B cell (primary cell): ENCODE results near the gene SCARF1. TPM values are rescaled to one million over a fixed set of nuclear protein-coding genes. Genes with fewer than 3 reads are reported as not detected.
A peak's percentile ranks its signal among the peaks of the same experiment; 100 is the strongest.

Experiments used
- ATAC-seq: fragments of 200-7000 bp; cut with Tn5 transposase; one replicate; pipeline ENCODE4 v1.10.0; 2021; ENCODE audit warnings: low read depth, mild to moderate bottlenecking, moderate number of reproducible peaks, moderate library complexity
- CTCF ChIA-PET: fragments of 350-600 bp; sonication (Branson Sonifier 250); formaldehyde crosslinking; loops from one replicate; lab custom pipeline; 2021; ENCODE audit warnings: antibody characterized with exemption, inconsistent platforms; lab: Charles Lee
- POLR2A ChIA-PET: fragments of 350-600 bp; sonication (Branson Sonifier 250); formaldehyde crosslinking; loops from one replicate; lab custom pipeline; 2021; ENCODE audit warnings: antibody characterized with exemption; lab: Charles Lee
- DNase-seq: peaks from one replicate; pipeline ENCODE4 v3.0.0; 2013
- H2AFZ ChIP-seq: 2 replicates; pipeline ENCODE4 v1.6.1; 2012; ENCODE audit warnings: mild to moderate bottlenecking, low read depth, low read length; ENCODE audit not compliant: insufficient read depth, poor library complexity, severe bottlenecking
- H3K27ac ChIP-seq, 2 donors: 1 replicate in 1 of 2; 2 replicates in 1 of 2; pipeline ENCODE4 v1.5.1; 2012 to 2013; ENCODE audit warnings: low read length in 2 of 2, mild to moderate bottlenecking in 2 of 2, moderate library complexity in 1 of 2
- H3K27me3 ChIP-seq, 4 experiments: fragments of 200-600 bp in 1 of 4; sonication (generic) in 1 of 4; replicated peaks in 1 of 4; 1 replicate in 2 of 4; 2 replicates in 2 of 4; pipeline versions ENCODE4 v1.6.1 to v1.7.0; 2013 to 2016; ENCODE audit warnings: low read length in 3 of 4, mild to moderate bottlenecking in 2 of 4, mixed read lengths in 1 of 4, moderate library complexity in 1 of 4; ENCODE audit not compliant: insufficient read depth in 4 of 4, control insufficient read depth in 3 of 4; ENCODE audit errors: control extremely low read depth in 1 of 4
- H3K36me3 ChIP-seq, 2 experiments: replicated peaks in 1 of 2; 1 replicate in 1 of 2; 2 replicates in 1 of 2; pipeline versions ENCODE4 v1.6.1 to v1.7.1; 2013; ENCODE audit warnings: low read length in 1 of 2; ENCODE audit not compliant: insufficient read depth in 2 of 2, control insufficient read depth in 1 of 2; ENCODE audit errors: control extremely low read depth in 1 of 2, extremely low read depth in 1 of 2
- H3K4me1 ChIP-seq, 2 donors: fragments of 200-600 bp in 1 of 2; sonication (generic) in 1 of 2; 1 replicate in 1 of 2; 2 replicates in 1 of 2; pipeline versions ENCODE4 v1.5.1 to v1.6.1; 2013 to 2017; ENCODE audit warnings: low read length in 2 of 2; ENCODE audit not compliant: control insufficient read depth in 2 of 2, insufficient read depth in 2 of 2
- H3K4me2 ChIP-seq: replicated peaks from 2 replicates; pipeline ENCODE3; 2012; ENCODE audit warnings: mild to moderate bottlenecking, low read depth, low read length; ENCODE audit not compliant: poor library complexity, severe bottlenecking
- H3K4me3 ChIP-seq, 5 experiments: fragments of 200-600 bp in 1 of 5; sonication (generic) in 1 of 5; 1 replicate in 3 of 5; 2 replicates in 2 of 5; pipeline versions ENCODE4 v1.5.1 to v1.7.0; 2011 to 2016; ENCODE audit warnings: low read length in 4 of 5, mild to moderate bottlenecking in 4 of 5, low read depth in 2 of 5, control low read depth in 1 of 5, moderate library complexity in 1 of 5; ENCODE audit not compliant: insufficient read depth in 1 of 5; ENCODE audit errors: control extremely low read depth in 1 of 5, extremely low read depth in 1 of 5
- H3K79me2 ChIP-seq: fragments of 200-600 bp; sonication (generic); one replicate; pipeline ENCODE4 v1.6.0; 2016; ENCODE audit warnings: low read length; ENCODE audit not compliant: control insufficient read depth, insufficient read depth
- H3K9ac ChIP-seq: fragments of 200-600 bp; sonication (generic); 2 replicates; pipeline ENCODE4 v1.6.1; 2017; ENCODE audit warnings: mild to moderate bottlenecking, low read length, moderate library complexity
- H3K9me3 ChIP-seq, 3 donors: one replicate each; pipeline versions ENCODE4 v1.6.1 to v1.7.1; 2013; ENCODE audit warnings: low read length in 2 of 3; ENCODE audit not compliant: control insufficient read depth in 2 of 3, insufficient read depth in 1 of 3; ENCODE audit errors: control extremely low read depth in 1 of 3
- H4K20me1 ChIP-seq: 2 replicates; pipeline ENCODE4 v1.6.0; 2012; ENCODE audit warnings: mild to moderate bottlenecking, low read length; ENCODE audit not compliant: insufficient read depth, control insufficient read depth, poor library complexity, severe bottlenecking
- H3K27ac Mint-ChIP-seq: one replicate; pipeline ENCODE4 v1.8.0; 2021; ENCODE audit warnings: mixed read lengths
- H3K27me3 Mint-ChIP-seq: one replicate; pipeline ENCODE4 v1.8.0; 2021; ENCODE audit warnings: mixed read lengths
- H3K4me1 Mint-ChIP-seq: one replicate; pipeline ENCODE4 v1.8.0; 2021; ENCODE audit warnings: mixed read lengths
- H3K4me3 Mint-ChIP-seq: one replicate; pipeline ENCODE4 v1.8.0; 2021; ENCODE audit warnings: mixed read lengths
- H3K9me3 Mint-ChIP-seq: one replicate; pipeline ENCODE4 v1.8.0; 2022; ENCODE audit warnings: mixed read lengths; ENCODE audit not compliant: insufficient read depth
- CTCF ChIP-seq: fragments of 200-600 bp; IDR thresholded peaks from one replicate; pipeline ENCODE4 v1.8.0; 2022; ENCODE audit warnings: antibody characterized with exemption, mild to moderate bottlenecking
- EZH2 ChIP-seq: IDR thresholded peaks from 2 replicates; pipeline ENCODE4 v1.6.1; 2012; ENCODE audit warnings: borderline replicate concordance, low read depth, mild to moderate bottlenecking, moderate library complexity, low read length; ENCODE audit not compliant: insufficient read depth, poor library complexity, severe bottlenecking
- WGBS: methylation state at CpG from one replicate; pipeline ENCODE4 v1.1.5; 2013; ENCODE audit warnings: missing lambda C conversion rate; ENCODE audit not compliant: insufficient coverage; 5-methylcytosine and 5-hydroxymethylcytosine counted together
- intact Hi-C: fragments of 100-400 bp; cut with micrococcal nuclease; formaldehyde crosslinking; loops from one replicate; pipeline ENCODE4 v1.10.0; 2022
- polyA plus RNA-seq: library from polyadenylated mRNA; depleted of rRNA; stranded (reverse); fragments of >200 nt; gene quantifications from 2 replicates; pipeline ENCODE4 v1.2.3, GENCODE V29; 2012
- total RNA-seq, 2 donors: library from RNA; stranded (reverse); fragments of 120-200 nt in 1 of 2; gene quantifications; 1 replicate in 1 of 2; 2 replicates in 1 of 2; pipeline versions ENCODE4 v1.2.3 to v1.2.4, GENCODE V29; 2013 to 2022

Gene SCARF1
- total and polyA plus RNA-seq, 2 donors (not counting 1 experiment from before 2014, with no cell fraction given): 0.54 to 3.7 TPM

- Histone ChIP-seq H3K4me1 (peaks cover 32 to 41% of the 10 kb centered on the region in 2 donors), H3K27me3 (peaks cover 0 to 3% (median 0%) of the 10 kb centered on the region in 4 experiments), H3K36me3 (peaks cover 0 to 33% of the 10 kb centered on the region in 2 experiments), H4K20me1 (peaks cover 19% of the 10 kb centered on the region), H3K9me3 (no peaks in the 10 kb centered on the region), H3K4me2 (peak overlapping the region; percentile 98), H2AFZ (peak overlapping the region; percentile 88), H3K27ac (peak overlapping the region in 1 of 2 donors; percentile 37), H3K4me3 (peak overlapping the region; percentile 1 to 64 (median 51)), H3K9ac (peak overlapping the region; percentile 59), H3K79me2 (no peaks in the 10 kb centered on the region)
- DNase-seq (peak; percentile 47), ATAC-seq (peak; percentile 1)
- Mint-ChIP-seq H3K4me1 (peaks cover 33% of the 10 kb centered on the region), H3K27ac (peak overlapping the region; percentile 75), H3K4me3 (peak overlapping the region; percentile 79), H3K27me3 (no peaks in the 10 kb centered on the region), H3K9me3 (no peaks in the 10 kb centered on the region)
- CTCF ChIA-PET: interaction anchor here (0.6 to 7.8 kb wide), 24 partner anchors 11 to 298 kb away, joined by 3 to 135 read pairs (median 4); partner anchors contain the start of genes INPP5K and SLC43A2
- intact Hi-C loops: loop anchor here (1.0 to 5.0 kb wide), 4 partner anchors 36 to 391 kb away; partner anchors contain the start of genes INPP5K and PRPF8
- WGBS: 8% methylated on average over 53 of the region's 54 CpGs
- TF ChIP-seq EZH2 (no peak), CTCF (no peak)
- POLR2A ChIA-PET: interaction anchor here (0.6 to 4.1 kb wide), 13 partner anchors 15 to 86 kb away, joined by 3 to 77 read pairs (median 3); partner anchors contain the start of genes PITPNA and SLC43A2
These were observed 2.8 kb upstream of the SCARF1 start for GRCh38 chr17:1648173-1648962.
